A673 (cell line): ENCODE measurements around the gene PDE9A. TPM values are rescaled to one million over a fixed set of nuclear protein-coding genes. Genes with fewer than 3 reads are reported as not detected.

ENCODE experiments used
- BruUV-seq: library from RNA; stranded (reverse); fragments of 400-500 nt; replicated peaks from 2 replicates; lab custom pipeline; 2021; lab: Mats Ljungman, UMichigan
- CTCF ChIA-PET: fragments of 300-600 bp; sonication (Branson Sonifier 250); formaldehyde crosslinking; loops from one replicate; lab custom pipeline; 2022; ENCODE audit warnings: antibody characterized with exemption; lab: Charles Lee
- POLR2A ChIA-PET: fragments of 300-600 bp; sonication (Branson Sonifier 250); formaldehyde crosslinking; loops from one replicate; lab custom pipeline; 2022; ENCODE audit warnings: antibody characterized with exemption; ENCODE audit not compliant: low non-redundant PET; lab: Charles Lee
- DNase-seq: peaks from one replicate; pipeline ENCODE4 v3.0.0-alpha.2; 2015; ENCODE audit warnings: low spot score
- H3K27ac ChIP-seq: fragments of 200-600 bp; sonication (generic); 2 replicates; pipeline ENCODE4 v1.5.1; 2016; ENCODE audit warnings: mixed run types, low read depth, mild to moderate bottlenecking, mixed read lengths, antibody characterized with exemption, low read length; ENCODE audit not compliant: poor library complexity, severe bottlenecking
- H3K27me3 ChIP-seq: fragments of 200-600 bp; sonication (generic); replicated peaks from 2 replicates; pipeline ENCODE4 v1.6.1; 2017; ENCODE audit warnings: mixed run types, low read depth, mild to moderate bottlenecking, mixed read lengths, antibody characterized with exemption, low read length; ENCODE audit not compliant: insufficient read depth, poor library complexity
- H3K36me3 ChIP-seq: fragments of 200-600 bp; sonication (generic); 2 replicates; pipeline ENCODE4 v1.6.1; 2016; ENCODE audit warnings: mixed run types, mild to moderate bottlenecking, mixed read lengths, antibody characterized with exemption, low read length; ENCODE audit not compliant: insufficient read depth, poor library complexity, severe bottlenecking
- H3K4me1 ChIP-seq: fragments of 200-600 bp; sonication (generic); 2 replicates; pipeline ENCODE4 v1.6.1; 2017; ENCODE audit warnings: mixed run types, mild to moderate bottlenecking, mixed read lengths, antibody characterized with exemption, low read length; ENCODE audit not compliant: insufficient read depth, poor library complexity, severe bottlenecking
- H3K4me3 ChIP-seq: fragments of 200-600 bp; sonication (generic); 2 replicates; pipeline ENCODE4 v1.5.1; 2016; ENCODE audit warnings: low read depth, mixed run types, mild to moderate bottlenecking, mixed read lengths, low read length; ENCODE audit not compliant: poor library complexity, severe bottlenecking
- H3K9me3 ChIP-seq: fragments of 200-600 bp; sonication (generic); 2 replicates; pipeline ENCODE4 v1.6.1; 2016; ENCODE audit warnings: mixed run types, low read depth, mild to moderate bottlenecking, mixed read lengths, antibody characterized with exemption, low read length; ENCODE audit not compliant: poor library complexity, severe bottlenecking
- EZH2 ChIP-seq: fragments of 200-600 bp; sonication (generic); IDR thresholded peaks from 2 replicates; pipeline ENCODE4 v1.6.1; 2017; ENCODE audit warnings: borderline replicate concordance, low read depth, mild to moderate bottlenecking, mixed read lengths, antibody characterized with exemption, low read length; ENCODE audit not compliant: poor library complexity, severe bottlenecking
- intact Hi-C: fragments of 100-400 bp; cut with micrococcal nuclease; formaldehyde crosslinking; loops from one replicate; pipeline ENCODE4 v1.10.0; 2022; ENCODE audit not compliant: unreplicated experiment
- total RNA-seq: library from RNA; stranded (reverse); gene quantifications from 2 replicates; pipeline ENCODE4 v1.2.3, GENCODE V29; 2021
- TF ChIP-seq, protein P1 (sequence below): fragments of 300-800, 200-600 bp; sonication (generic); conservative IDR thresholded peaks from 2 replicates; pipeline ENCODE4 v1.5.1; 2017; ENCODE audit warnings: low read depth, mild to moderate bottlenecking, antibody characterized with exemption, low read length, moderate library complexity, mixed read lengths

The PDE9A gene
- total RNA-seq, 1 experiment from 2014 or later: 14.3 TPM

DNA sequence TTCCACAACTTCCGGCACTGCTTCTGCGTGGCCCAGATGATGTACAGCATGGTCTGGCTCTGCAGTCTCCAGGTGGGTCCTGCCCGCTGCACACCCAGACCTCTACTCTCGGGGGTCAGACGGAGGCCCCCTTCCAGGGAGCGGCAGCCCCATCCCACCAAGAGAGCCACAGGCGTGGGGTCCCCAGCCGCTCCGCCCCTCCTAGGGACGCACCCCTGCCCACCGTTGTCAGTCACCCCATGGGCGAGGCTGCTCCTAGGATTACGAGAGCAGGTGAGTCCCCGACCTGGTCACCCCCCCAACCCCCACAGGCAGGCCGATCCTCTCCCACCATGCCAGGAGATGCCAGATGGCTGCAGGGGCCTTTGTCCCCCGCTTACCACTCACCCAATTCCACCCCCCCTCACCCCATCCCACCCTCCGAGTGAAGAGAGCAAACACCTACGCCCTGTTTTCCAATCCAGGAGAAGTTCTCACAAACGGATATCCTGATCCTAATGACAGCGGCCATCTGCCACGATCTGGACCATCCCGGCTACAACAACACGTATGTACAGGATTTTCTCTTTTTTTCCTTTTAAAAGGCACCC is 107.0 kb downstream of the PDE9A start:
- Histone ChIP-seq H3K27ac (no peak overlapping the region), H3K4me3 (no peak overlapping the region), H3K36me3 (no peaks in the 10 kb centered on the region), H3K4me1 (no peaks in the 10 kb centered on the region), H3K9me3 (no peaks in the 10 kb centered on the region), H3K27me3 (no peaks in the 10 kb centered on the region)
- no TSS peak for BruUV-seq
- ChIA-PET CTCF (no interaction called here), POLR2A (no interaction called here)
- no peak for DNase-seq
- TF ChIP-seq EZH2: no peak
- TF ChIP-seq, protein P1, sequence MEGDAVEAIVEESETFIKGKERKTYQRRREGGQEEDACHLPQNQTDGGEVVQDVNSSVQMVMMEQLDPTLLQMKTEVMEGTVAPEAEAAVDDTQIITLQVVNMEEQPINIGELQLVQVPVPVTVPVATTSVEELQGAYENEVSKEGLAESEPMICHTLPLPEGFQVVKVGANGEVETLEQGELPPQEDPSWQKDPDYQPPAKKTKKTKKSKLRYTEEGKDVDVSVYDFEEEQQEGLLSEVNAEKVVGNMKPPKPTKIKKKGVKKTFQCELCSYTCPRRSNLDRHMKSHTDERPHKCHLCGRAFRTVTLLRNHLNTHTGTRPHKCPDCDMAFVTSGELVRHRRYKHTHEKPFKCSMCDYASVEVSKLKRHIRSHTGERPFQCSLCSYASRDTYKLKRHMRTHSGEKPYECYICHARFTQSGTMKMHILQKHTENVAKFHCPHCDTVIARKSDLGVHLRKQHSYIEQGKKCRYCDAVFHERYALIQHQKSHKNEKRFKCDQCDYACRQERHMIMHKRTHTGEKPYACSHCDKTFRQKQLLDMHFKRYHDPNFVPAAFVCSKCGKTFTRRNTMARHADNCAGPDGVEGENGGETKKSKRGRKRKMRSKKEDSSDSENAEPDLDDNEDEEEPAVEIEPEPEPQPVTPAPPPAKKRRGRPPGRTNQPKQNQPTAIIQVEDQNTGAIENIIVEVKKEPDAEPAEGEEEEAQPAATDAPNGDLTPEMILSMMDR: no peak
- intact Hi-C loops: no loop called here

DNA sequence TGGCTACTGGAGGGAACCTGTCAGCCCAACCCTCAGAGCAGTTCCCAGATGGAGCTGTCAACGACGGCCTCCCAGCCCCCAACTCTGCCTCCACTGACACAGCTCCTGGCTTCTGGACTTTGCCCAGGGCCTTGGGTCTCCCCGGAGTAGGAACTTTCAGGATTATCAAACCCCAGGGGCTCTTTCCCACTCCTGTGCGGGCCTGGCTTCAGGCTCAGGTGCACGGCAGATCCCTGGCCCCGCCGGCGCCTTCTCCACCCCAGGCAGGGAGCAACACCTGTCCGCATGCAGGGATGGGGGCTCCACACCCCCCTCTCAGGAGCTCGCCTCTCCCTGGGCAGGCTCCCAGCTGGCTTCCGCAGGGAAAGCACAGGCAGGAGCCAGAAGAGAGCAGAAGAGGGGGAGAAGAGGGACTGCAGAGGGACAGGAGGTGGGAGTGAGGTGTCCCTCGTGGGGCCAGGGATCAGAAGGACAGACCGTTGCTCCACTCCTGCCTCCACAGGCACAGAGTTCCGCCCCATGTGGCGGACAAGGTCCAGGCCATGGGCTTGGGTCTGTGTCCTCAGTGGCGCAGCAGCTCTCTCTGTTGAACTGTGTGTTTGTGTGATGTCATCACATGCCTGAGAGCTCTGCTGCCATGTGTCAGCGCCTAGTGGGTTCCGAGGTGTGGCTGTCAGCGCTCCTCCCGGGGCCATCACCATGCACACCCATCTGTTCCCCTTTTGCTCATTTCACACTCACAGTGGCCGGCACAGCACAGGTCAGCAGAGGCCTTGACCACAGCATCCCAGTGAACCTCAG is 107.7 kb downstream of the PDE9A start:
- CTCF ChIA-PET: no interaction called here
- H3K4me3 ChIP-seq: no peak overlapping the region
- H3K27ac ChIP-seq: no peak overlapping the region
- H3K4me1 ChIP-seq: no peaks in the 10 kb centered on the region
- no peaks in the 10 kb centered on the region for H3K27me3 ChIP-seq
- POLR2A ChIA-PET: no interaction called here
- H3K9me3 ChIP-seq: no peaks in the 10 kb centered on the region
- DNase-seq: no peak
- no TSS peak for BruUV-seq
- intact Hi-C loops: no loop called here
- TF ChIP-seq, protein P1: no peak
- no peak for TF ChIP-seq EZH2
- no peaks in the 10 kb centered on the region for H3K36me3 ChIP-seq

DNA sequence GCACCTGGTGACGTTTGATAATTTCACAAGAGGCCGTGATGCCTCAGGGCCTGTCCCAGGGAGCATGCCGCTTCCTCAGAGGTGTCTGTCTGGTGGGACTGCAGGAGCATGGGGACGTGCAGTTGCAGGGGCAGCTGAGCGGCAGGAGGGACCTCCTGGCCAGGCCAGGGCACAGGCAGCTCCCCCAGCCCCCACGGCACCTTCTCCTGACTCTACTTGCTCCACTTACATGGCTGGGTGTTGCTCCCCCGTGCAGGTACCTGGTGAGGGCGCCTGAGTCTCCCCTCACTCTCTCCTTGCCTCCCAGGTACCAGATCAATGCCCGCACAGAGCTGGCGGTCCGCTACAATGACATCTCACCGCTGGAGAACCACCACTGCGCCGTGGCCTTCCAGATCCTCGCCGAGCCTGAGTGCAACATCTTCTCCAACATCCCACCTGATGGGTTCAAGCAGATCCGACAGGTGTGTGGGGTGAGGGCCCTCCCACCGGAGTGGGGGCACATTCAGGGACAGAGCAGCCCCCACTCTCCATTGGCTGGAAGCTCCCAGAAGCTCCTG is 108.4 kb downstream of the PDE9A start:
- POLR2A ChIA-PET: interaction anchor here (0.6 kb wide), 1 partner anchor 168 kb away, joined by 13 read pairs; no protein-coding TSS in a partner anchor
- Histone ChIP-seq H3K9me3 (no peaks in the 10 kb centered on the region), H3K27ac (no peak overlapping the region), H3K36me3 (no peaks in the 10 kb centered on the region), H3K4me3 (no peak overlapping the region), H3K4me1 (no peaks in the 10 kb centered on the region), H3K27me3 (no peaks in the 10 kb centered on the region)
- no peak for TF ChIP-seq EZH2
- TF ChIP-seq, protein P1: no peak
- DNase-seq: no peak
- no TSS peak for BruUV-seq
- CTCF ChIA-PET: no interaction called here
- intact Hi-C loops: no loop called here
